Daoy (cell line): ENCODE measurements around the gene EGFL8. TPM values are rescaled to one million over a fixed set of nuclear protein-coding genes. Genes with fewer than 3 reads are reported as not detected.

Experiments used
- total RNA-seq: library from RNA; depleted of rRNA; stranded (reverse); fragments of >200 nt; shearing (Covaris generic); gene quantifications from 2 replicates; pipeline ENCODE4 v1.2.3, GENCODE V29; 2014; rRNA removed

EGFL8 gene
- total RNA-seq, 1 experiment from 2014 or later, result 2.2 TPM

Other genes starting within 250 kb of the EGFL8 start
- gene C2, start 236.9 kb upstream of the EGFL8 start, total RNA-seq, result 0.24 and 1.5 TPM in 2 replicates
- 0.18 and 0.86 TPM in 2 replicates for gene CFB, start 218.5 kb upstream of the EGFL8 start, total RNA-seq
- gene NELFE, start 205.6 kb upstream of the EGFL8 start, total RNA-seq, result 180 and 195 TPM in 2 replicates
- gene SKIC2, start 205.4 kb upstream of the EGFL8 start, total RNA-seq, result 59.7 and 62.5 TPM in 2 replicates
- gene DXO, start 192.5 kb upstream of the EGFL8 start, total RNA-seq, result 24.3 and 26.0 TPM in 2 replicates
- 0.27 and 3.2 TPM in 2 replicates for gene C4A, start 182.5 kb upstream of the EGFL8 start, total RNA-seq
- gene C4B, start 149.8 kb upstream of the EGFL8 start, total RNA-seq, result 0.30 and 3.7 TPM in 2 replicates
- not detected in 2 replicates for gene CYP21A2, start 126.2 kb upstream of the EGFL8 start, total RNA-seq
- gene TNXB, start 55.3 kb upstream of the EGFL8 start, total RNA-seq, result 0.11 and 0.24 TPM in 2 replicates
- 16.6 and 17.7 TPM in 2 replicates for gene ATF6B, start 36.3 kb upstream of the EGFL8 start, total RNA-seq
- 12.7 and 20.2 TPM in 2 replicates for gene FKBPL, start 34.3 kb upstream of the EGFL8 start, total RNA-seq
- gene PRRT1, start 12.7 kb upstream of the EGFL8 start, total RNA-seq, result not detected in 2 replicates
- gene PPT2, start 10.5 kb upstream of the EGFL8 start, total RNA-seq, result 29.4 and 145 TPM in 2 replicates
- gene AGPAT1, start 11.5 kb downstream of the EGFL8 start, total RNA-seq, result 37.4 and 42.6 TPM in 2 replicates
- gene RNF5, start 13.8 kb downstream of the EGFL8 start, total RNA-seq, result 70.4 and 80.2 TPM in 2 replicates
- 0.60 and 1.1 TPM in 2 replicates for gene AGER, start 19.7 kb downstream of the EGFL8 start, total RNA-seq
- 31.7 and 45.4 TPM in 2 replicates for gene PBX2, start 25.6 kb downstream of the EGFL8 start, total RNA-seq
- gene GPSM3, start 28.0 kb downstream of the EGFL8 start, total RNA-seq, result 2.2 and 6.6 TPM in 2 replicates
- gene NOTCH4, start 59.5 kb downstream of the EGFL8 start, total RNA-seq, result 2.3 and 3.2 TPM in 2 replicates
- gene TSBP1, start 207.3 kb downstream of the EGFL8 start, total RNA-seq, result not detected in 2 replicates
- gene BTNL2, start 242.6 kb downstream of the EGFL8 start, total RNA-seq, result not detected in 2 replicates